ENCODE data around the gene XIRP1.
A peak's percentile ranks its signal among the peaks of the same experiment; 100 is the strongest.

Gene XIRP1

DNA sequence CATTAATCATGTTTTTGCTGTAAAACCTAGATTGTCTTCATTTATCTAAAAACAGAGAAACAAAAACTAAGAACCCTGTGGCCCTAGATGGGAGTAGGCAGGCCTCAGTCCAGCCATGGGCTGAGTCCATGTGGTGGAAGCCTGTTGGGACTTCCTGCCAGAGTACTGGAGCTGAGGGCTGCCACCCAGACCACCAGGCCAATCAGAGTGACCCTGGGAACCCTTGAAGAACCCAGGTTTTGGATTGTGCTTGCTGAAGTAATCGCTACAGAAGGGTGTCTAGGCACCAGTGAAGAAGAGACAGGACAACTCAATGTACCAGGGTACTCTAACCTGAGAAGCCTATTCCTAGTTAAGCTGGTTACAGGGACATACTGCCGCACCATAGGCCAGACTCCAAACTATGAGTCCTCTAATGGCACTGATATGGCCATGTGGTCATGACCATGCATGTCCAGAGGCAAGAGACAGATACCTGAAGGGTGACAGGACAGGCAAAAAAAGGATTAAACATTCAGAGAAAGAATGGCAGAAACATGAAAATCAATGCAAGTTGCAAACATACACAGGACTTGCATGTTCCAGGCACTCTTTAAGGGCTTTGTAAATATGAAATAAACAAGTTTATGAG, 51.9 kb downstream of the XIRP1 start:
- Mint-ChIP-seq H3K4me3 (peak overlapping the region in 1 of 3 experiments; percentile 5), H3K27ac (peak overlapping the region in 2 of 3 experiments; percentile 76 to 79), H3K36me3 (ENCODE audit: low read depth) (peaks cover 37% of the 10 kb centered on the region), H3K9me3 (no peaks in the 10 kb centered on the region), H3K27me3 (ENCODE audit: low read depth) (peaks cover 4% of the 10 kb centered on the region), H3K4me1 (peaks cover 46% of the 10 kb centered on the region)
- TF ChIP-seq, protein P1, sequence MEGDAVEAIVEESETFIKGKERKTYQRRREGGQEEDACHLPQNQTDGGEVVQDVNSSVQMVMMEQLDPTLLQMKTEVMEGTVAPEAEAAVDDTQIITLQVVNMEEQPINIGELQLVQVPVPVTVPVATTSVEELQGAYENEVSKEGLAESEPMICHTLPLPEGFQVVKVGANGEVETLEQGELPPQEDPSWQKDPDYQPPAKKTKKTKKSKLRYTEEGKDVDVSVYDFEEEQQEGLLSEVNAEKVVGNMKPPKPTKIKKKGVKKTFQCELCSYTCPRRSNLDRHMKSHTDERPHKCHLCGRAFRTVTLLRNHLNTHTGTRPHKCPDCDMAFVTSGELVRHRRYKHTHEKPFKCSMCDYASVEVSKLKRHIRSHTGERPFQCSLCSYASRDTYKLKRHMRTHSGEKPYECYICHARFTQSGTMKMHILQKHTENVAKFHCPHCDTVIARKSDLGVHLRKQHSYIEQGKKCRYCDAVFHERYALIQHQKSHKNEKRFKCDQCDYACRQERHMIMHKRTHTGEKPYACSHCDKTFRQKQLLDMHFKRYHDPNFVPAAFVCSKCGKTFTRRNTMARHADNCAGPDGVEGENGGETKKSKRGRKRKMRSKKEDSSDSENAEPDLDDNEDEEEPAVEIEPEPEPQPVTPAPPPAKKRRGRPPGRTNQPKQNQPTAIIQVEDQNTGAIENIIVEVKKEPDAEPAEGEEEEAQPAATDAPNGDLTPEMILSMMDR (IDR thresholded peaks at IDR 0.05; ENCODE audit: unreplicated experiment in 3 of 3) = no peak

DNA sequence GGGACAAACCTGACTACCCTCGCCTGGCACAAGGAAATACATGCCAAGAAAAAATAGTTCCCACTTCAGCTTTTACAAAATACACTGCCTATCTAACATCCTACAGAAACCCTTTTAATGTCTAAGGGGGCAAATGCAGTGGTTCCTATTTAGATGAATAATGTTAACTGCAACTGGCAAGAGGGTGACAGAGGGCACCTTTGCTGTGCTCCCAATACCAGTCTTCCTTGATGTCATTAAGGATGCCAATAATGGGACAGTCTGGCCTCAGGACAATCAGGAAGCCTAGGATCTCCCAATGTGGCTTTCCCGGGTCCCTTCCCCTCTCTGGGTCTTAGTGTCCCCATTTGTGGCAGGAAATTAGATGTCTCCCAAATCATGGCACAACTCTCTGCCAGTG, 53.0 kb downstream of the XIRP1 start:
- Mint-ChIP-seq H3K27ac (peak overlapping the region in 2 of 3 experiments; percentile 24 to 79), H3K9me3 (no peaks in the 10 kb centered on the region), H3K4me1 (peaks cover 40% of the 10 kb centered on the region), H3K36me3 (ENCODE audit: low read depth) (peaks cover 31% of the 10 kb centered on the region), H3K27me3 (ENCODE audit: low read depth) (peaks cover 4% of the 10 kb centered on the region), H3K4me3 (no peak overlapping the region)
- TF ChIP-seq, protein P1 (IDR thresholded peaks at IDR 0.05; ENCODE audit: unreplicated experiment in 3 of 3) = no peak

DNA sequence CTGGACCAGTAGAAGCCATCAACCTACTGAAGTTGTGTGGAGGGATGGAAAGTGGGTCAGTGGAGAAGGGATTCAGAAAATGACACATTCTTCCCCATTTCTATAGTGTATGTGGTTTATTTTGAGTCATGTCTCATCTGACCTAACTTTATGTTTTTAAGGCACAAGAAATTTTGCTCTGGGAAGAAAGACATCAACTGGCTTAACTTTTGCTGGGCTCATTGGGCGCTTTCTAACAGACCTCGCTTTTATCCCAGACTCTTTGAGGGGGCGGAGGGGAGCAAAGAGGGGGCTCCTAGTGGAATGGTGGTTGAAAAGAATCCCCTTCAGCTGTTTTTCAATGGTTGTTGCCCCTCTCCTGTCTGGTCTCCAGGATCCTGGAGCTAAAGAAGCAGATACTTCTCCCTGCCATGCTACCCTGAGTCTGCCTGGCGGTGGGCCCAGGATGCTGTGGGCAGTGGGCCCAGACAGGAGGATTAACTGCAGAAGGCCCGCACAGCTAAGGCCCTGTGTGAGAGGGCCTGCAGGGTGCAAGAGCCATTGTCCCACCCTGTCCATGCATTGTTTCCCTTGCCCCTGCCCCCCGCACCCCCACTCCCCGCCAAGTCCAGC, 53.5 kb downstream of the XIRP1 start:
- TF ChIP-seq, protein P1 (IDR thresholded peaks at IDR 0.05; ENCODE audit: unreplicated experiment in 3 of 3) = no peak
- no peaks in the 10 kb centered on the region for H3K9me3 Mint-ChIP-seq
- H3K4me1 Mint-ChIP-seq = peaks cover 38% of the 10 kb centered on the region
- H3K36me3 Mint-ChIP-seq (ENCODE audit: low read depth) = peaks cover 26% of the 10 kb centered on the region
- no peak overlapping the region for H3K4me3 Mint-ChIP-seq
- H3K27ac Mint-ChIP-seq = peak overlapping the region in 2 of 3 experiments; percentile 55 to 79
- H3K27me3 Mint-ChIP-seq (ENCODE audit: low read depth) = peaks cover 4% of the 10 kb centered on the region

DNA sequence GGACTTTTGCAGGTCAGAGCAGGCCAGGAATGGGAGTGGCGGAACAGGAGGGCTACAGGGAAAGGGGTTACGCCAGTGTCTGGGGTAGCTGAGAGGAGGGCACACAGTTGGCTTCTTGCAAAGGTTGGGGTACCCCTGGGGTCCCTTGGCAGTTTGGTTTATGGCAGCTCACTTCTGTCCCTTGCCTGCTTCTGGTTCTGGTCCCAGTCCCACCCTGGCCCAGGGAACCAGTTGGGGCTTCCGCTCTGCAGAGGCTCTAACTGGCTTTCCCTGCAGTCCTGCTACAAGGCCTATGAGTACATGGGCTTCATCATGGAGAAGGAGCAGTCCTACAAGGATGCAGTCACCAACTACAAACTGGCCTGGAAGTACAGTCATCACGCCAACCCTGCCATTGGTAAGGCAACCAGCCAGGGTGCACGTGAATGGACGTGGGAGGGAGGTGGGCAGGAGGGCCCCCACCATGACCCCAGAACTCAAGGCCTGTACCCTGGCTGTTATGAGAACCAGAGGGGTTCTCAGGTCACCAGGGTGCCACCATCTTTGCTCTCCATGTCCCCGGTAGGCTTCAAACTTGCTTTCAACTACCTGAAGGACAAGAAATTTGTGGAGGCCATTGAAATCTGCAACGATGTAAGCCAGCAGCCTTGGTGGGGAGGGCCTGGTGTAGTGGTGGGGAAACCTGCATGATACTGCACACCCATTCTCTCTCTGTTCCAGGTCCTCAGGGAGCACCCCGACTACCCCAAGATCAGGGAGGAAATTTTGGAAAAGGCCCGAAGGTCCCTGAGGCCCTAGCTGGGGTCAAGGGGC, 54.2 kb downstream of the XIRP1 start:
- Mint-ChIP-seq H3K4me1 (peaks cover 38% of the 10 kb centered on the region), H3K27me3 (ENCODE audit: low read depth) (peaks cover 4% of the 10 kb centered on the region), H3K4me3 (no peak overlapping the region), H3K9me3 (no peaks in the 10 kb centered on the region), H3K27ac (peak overlapping the region in 2 of 3 experiments; percentile 55 to 79), H3K36me3 (ENCODE audit: low read depth) (peaks cover 27% of the 10 kb centered on the region)
- TF ChIP-seq, protein P1 (IDR thresholded peaks at IDR 0.05; ENCODE audit: unreplicated experiment in 3 of 3) = no peak

DNA sequence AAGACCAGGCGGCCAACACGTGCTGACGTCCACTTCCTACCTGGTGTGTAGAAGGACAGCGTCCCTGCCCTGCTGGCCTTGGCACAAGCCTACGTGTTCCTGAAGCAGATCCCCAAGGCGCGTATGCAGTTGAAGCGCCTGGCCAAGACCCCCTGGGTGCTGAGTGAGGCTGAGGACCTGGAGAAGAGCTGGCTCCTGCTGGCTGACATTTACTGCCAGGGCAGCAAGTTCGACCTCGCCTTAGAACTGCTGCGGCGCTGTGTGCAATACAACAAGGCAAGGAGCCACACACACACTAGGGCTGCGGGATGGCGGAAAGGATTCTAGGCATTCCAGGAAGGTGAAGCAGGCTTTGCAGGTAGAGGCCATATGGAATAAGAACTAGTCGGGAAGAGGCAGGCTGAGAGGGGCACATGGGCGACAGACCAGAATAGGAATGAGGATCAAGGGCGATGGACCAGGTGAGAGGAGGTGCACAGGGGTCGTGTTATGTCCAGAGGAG, 54.9 kb downstream of the XIRP1 start:
- peaks cover 35% of the 10 kb centered on the region for H3K4me1 Mint-ChIP-seq
- no peaks in the 10 kb centered on the region for H3K9me3 Mint-ChIP-seq
- H3K27ac Mint-ChIP-seq = peak overlapping the region in 1 of 3 experiments; percentile 19
- H3K4me3 Mint-ChIP-seq = no peak overlapping the region
- H3K36me3 Mint-ChIP-seq (ENCODE audit: low read depth) = peaks cover 22% of the 10 kb centered on the region
- peaks cover 2% of the 10 kb centered on the region for H3K27me3 Mint-ChIP-seq (ENCODE audit: low read depth)
- TF ChIP-seq, protein P1 (IDR thresholded peaks at IDR 0.05; ENCODE audit: unreplicated experiment in 3 of 3) = no peak
